ENCODE measurements around the gene PTTG1IP.

PTTG1IP gene

DNA sequence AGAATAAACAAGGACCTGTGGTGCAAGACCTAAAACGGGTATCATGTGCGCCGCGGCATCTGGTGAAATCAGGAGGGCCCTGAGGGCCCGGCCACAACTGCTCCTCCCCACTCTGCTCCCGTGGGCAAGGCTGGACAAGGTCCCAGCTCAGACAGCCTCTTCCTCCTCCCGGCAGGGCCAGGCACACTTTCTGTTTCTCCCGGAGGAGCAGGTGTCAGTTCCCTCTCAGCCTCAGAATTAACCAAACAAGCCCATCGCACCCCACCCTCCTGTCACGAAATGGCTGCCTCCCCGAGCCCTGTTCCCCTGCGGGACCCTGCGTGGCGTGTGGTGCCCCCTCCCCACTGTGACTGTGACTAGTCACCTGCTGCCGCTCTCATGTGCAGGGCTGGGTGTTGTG is 15.2 kb downstream of the PTTG1IP start:
- DNase-seq: no peak

DNA sequence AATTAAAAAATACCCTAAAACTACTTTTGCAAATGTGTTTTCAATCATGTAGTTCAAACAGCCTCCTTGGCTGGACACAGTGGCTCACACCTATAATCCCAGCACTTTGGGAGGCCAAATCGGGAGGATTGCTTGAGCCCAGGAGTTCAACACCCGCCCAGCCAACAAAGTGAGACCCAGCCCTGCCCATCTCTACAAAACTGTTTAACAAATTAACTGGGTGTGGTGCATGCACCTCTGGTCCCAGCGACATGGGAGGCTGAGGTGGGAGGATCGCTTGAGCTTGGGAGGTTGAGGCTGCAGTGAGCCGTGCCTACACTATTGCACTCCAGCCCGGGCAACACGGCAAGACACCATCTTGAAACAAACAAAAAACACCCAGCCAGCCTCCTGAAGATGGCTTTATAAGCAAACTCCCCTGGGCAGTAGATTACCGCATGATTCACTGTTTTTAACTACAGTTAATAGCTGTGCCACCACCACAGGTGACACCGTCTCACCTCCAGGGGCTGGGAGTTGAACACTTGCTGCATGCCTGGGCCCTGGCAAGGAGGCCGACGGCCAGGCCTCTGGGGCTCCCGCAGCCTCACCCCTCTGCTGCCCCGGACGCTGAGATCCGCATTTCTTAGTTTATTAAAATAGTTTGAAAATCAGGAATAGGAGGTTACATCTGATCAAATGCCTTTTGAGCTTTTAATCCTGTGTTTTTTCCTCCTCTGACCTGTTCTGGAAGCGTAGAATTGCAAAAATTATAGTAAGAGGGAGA is 16.2 kb downstream of the PTTG1IP start:
- DNase-seq: no peak

DNA sequence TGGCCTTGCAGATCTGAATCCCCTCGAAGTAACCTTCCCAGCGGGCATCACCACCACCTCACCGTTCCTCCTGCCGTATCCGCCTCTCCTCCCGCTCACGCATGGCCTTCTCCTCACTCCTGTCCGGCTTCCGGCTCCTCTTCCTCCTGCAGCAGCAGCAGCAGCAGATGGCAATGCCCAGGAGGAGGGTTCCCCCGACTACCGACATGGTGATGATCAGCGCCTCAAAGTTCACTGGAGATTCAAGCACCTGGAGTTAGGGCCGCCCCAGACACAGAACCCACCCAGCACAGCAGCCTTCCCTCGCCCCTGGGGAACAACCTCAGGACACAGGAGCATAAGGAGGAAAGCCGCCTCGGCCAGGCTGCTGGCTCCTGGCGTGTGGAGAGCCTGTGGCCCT is 17.4 kb downstream of the PTTG1IP start:
- no peak for DNase-seq

DNA sequence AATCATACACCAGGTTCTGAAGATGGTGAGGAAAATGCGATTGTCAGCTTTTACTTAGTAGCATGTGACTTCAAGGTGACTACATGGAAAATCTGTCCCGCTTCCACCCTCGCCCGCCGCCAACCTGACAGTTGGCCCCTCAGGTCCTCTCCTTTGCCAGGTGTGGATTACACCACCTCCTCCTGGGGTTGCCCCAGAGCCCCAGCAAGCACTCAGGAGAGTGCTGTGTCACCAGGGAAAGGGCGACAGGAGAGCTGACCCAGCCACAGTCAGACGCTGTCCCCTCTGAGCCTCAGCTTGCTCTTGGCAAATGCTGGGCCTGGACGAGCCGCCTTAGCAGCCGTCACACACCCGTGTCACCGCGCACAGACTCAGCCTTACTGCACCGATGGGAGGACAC is 17.9 kb downstream of the PTTG1IP start:
- no peak for DNase-seq

DNA sequence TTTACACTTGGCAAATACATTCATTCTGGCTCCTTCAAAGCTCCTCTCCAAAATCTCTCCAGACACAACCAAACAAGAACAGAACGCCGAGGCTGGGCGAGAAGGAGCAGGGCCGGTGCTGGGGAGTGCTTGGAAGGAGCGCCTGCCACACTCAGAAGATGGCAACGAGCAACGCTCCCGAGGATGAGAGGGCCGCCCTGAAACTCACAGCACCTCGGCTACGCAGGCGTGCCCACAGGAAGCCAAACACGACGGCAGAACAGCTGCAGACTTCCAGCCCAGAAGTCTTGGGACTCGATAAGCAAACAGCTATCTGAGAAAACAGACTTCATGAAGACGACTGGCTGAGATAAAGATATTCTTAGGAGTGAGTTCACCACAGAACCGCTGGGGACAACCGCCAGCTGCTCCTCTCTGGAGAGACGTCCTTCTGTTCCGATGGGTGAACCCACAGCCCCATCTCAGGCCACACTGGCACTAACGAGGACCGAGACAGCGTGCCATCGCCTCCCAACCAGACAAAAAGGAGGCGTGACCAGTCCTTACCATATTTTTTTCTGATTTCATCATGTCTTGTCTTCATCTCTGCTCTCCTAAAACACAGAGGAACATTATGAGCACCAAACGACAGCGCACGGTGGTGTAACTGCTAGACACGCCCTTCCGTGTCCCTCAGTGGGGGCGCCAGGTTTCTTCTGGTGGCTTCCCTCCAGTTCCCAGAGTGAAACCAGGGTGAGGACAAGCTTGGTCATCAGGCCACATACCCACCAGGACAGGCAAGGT is 18.6 kb downstream of the PTTG1IP start:
- DNase-seq: no peak

DNA sequence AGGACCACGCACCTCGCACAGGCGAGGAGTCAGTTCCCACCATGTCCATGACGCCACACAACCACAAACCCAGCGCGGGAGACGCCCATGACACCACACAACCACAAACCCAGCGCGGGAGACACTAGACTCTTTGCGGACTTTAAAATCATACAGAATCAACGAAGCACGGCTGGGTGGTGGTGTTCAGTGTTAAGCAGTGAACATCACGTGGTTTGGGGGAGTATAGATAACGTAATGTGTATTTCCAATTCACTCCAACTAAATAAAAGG is 19.2 kb downstream of the PTTG1IP start:
- no peak for DNase-seq

DNA sequence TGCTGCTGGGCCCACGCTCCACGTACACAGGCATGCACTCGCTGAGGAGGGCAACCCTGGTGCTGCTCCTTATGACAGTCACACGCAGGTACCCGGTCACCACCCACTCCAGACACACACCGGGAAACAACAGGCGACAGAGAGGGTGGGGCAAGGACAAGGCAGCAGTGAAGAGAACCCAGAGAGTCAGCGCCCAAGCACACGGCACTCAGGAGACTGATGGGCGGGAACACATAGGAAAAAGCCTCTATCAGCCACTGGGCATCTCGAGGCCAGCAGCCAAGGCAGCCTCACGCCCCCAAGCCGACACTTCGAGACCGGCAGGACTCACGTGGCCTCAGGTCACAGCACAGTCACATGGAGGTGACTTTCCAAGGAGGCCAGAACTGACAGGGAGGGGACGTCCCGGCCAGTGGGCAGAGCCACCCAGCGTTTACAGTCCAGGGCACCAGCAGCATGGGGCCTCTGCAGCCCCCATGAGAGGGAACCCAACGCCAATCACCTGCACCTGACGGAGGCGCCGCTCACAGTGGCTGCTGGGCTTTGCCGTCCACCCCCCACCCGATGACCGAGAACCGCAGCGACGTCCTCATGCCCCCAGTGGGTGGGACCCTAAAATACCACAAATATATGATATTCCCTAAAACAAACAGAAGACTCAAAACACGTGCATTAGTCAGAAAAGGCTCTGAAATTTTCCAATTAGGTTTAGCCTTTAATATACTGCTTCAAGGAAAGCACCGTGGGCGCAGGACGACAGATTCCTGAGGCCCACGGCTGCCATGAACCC is 19.7 kb downstream of the PTTG1IP start:
- DNase-seq: no peak

DNA sequence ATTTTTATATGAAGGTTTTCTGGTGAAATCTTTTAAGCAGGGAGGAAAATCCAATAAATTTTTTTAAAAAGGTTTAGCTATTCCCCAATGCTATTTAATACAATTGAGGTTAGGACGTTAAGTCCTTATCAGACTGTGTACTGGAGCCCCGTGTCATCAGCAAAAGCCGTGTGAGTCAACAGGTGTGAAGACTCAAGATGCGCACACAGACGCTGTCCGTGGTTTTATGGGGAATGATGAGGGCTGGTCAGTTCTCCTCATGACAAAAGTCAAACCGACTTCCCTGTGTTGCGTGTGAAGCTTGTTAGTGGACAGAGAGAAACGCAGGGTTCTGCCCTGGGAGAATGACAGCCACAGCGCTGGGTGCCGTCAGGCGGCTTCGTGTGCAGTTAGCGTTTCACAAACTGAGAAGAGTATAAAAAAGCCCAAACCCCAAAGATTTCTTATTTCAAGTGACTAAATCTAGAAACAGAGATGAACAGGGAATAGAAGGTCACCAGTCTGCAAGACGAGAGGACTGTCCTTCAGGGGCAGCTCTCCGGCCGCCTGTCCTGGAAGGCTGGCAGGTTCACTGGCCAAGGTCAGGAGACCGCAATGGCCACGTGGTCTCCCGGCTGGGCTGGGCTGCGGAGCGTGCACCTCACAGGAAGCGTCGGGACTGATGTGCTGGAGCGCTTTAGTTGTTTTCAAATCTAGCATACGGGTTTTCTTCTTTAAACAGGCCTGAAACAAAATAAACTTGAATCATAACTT is 22.4 kb downstream of the PTTG1IP start:
- no peak for DNase-seq

DNA sequence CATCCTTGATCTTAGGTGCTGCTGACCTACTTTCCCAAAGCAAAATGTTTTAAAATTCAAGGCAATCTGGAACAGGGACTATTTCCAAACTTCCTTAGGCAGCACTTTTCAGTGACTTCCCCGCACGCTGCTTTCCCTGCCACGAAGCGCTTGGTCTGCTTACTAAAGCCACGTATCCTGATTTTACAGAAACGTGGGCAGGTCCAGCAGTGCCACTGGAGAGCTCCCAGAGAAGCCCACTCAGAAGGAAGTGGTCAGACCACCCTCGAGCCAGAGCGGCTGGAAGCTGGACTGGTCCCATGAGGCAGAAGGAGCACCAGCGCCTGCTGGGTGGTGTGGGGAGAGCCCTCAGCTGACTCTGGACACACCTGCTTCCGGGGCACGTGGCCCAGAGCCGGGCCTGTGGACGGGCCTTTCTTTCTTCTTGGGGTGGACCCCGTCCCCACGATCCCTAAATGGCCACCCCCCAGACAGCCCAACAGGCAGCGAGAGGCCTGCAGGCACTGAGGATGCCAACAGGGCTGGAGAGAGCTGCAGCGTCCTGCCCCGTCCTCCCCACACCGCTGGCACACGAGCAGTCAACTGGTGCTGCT is 23.2 kb downstream of the PTTG1IP start:
- DNase-seq: no peak

DNA sequence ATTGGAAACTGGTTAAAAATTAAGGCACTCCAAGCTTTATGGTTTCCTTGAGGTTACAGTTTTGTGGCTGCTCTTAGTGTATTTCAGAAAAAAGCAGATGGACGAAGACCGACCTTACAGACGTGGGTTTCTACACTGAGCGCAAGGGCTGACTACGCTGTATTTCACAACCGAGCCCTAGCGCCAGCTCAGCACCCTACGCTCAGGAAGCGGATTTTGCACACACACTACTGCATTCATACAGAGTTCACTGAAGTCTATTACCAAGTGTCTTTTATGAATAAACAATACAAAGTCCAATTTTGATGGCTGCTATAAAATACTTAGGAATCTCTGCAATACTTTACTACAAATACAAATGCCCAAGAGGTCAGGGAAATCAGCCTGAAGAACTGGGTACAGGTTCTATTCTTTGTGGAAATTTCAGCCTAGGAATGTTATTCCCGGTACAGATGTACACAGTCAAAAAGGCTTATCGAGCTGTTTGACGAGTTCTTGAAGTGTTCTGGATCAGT is 23.8 kb downstream of the PTTG1IP start:
- DNase-seq: no peak

DNA sequence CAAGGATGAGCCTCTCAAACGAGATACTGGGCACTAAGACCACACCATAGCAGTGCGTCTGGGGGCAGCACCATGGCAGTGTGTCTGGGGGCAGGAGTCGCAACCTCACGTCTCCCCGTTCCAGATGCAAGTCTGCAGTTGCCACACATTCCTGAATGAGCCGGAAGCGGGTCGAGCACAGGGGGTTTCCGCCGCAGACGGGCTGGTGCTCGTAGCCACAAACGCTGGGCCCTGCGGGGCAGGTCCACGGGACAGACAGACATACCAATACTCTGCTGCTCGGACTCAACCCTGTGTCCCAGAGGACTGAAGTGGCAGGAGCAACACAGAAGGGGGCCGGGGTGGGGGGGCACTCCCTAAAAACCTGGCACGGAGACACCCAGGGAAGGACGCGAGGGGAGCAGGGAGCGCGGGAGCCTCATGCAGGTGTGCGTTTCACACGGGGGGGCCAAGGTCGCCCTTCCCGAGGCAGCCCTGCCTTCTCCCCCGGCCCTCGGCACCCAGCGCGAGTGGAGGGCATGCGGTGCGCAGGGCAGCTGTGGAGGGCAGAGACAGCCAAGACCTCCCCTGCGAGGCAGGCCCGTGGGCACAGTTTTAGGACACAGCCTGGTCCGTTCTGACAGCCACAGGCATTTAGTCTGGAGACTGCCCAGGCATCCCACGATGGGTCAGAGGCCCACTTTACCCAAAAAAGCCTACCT is 24.5 kb downstream of the PTTG1IP start:
- no peak for DNase-seq

DNA sequence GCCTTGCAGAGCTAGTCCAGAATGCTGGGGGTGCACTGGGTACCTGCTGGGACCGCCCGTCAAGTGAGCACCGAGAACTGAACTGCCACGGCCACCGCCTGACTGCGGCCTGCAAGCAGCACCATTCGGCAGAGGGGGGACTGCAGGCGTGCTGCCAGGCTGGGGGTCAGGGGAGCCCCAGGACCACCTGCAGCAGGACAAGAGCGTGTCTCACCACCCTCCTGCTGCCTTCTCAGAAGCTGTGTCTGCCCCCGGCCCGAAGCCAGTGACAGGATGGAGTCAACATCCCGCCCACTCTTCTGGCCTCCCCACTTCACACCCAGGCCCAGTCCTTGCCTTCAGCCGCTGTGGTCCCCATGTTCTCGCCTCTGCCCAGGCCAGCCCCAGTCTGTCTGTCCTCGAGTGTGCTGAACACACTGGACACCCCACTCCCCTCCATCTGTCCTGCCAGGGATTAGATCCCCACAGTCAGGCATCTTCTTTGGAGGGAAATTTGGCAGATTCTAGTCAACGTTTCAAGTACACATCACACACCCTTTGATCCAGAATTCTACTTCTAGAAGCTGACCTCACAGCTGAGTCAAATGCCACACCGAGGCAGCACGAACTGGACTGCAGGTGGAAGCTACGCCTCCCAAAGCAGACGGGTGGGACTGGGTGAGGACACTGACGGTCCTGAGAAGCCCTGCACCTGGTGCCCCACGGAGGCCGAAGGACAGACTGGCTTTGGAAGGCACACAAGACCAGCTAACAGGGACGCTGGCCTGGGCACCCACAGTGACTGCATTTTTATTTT is 26.0 kb downstream of the PTTG1IP start:
- no peak for DNase-seq

DNA sequence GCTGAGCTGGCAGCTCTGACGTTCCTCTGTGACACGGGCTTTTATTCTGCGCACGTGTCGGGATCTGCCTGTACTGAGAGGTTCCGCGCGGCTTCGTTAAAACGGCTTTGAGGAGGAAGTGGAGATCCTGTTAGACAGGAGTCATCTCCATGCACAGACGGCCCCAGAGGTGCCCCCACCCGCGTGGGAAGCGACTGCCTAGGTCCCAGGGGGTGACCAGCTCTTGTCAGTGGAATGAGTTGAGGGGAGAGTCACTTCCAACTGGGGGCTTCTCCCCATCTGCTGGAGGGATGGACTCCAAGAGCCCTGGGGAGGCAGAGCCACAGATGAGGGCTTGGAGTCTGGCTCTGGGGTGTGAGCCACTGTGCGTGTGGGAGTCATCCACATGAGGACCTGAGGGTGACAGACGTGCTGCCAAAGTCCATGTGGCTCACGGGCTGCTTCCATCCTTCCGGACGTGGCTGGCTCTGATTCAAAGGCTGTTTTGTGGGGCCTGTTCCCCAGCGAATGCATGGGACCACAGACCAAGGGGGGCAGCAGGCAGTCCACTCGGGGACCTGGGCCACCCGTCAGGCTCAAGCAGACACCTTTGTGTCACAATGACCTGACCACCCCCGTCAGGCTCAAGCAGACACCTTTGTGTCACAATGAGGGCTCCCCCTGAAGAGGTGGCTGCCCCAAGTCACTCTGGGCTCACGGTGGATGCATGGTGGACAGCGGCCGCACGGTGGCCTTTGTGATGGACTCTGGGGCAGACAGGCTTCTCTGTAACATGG is 26.8 kb downstream of the PTTG1IP start:
- no peak for DNase-seq

DNA sequence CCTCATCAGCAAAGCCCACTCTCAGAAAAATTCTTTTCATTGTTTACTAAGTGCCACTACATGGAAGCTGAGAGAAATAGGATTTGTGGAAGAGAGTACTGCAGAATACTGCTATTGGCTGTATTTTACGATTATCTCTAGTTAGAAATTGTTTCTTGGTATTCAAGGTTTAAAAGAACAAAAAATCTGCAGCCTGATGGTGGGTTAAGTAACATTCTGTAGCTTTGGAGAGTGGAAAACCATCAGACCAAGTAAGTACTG is 27.3 kb downstream of the PTTG1IP start:
- DNase-seq: no peak

DNA sequence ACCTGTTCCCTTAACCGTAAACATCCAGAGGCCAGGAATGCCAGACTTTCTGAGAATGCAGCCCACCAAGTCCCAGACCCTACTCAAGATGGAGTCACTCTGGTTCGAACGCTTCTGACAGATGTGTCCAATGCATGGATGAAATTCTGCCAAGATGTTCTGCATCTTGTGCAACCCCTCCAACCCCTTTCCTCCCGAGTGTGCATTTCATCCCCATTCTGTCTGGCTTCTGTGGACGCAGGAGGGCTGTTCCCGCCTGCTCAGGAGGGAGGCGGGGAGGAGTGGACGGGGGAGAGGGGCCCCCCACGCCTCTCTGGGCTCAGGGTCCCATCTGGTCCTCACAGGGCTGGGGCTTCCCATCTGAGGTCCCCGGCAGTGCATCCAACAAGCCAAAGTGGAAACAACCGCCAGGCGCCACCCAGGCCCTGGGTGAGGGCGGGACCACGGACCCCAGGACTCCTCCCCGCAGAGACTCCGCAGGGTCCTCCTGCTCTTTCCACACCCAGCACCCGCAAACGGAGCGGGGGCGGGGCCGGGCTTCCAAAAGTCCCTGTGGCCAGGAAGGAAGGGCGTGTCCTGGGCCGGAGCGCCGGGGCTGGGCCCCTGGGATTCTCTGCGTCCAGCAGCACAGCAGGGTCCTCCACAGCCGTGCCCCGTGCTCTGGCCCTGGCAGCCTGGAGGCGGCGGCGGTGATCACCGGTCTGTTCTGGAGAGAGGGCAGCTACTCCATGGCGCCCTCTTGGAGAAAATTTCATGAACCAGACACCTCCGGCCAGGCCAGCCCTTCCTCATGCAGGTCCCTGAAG is 27.9 kb downstream of the PTTG1IP start:
- no peak for DNase-seq

DNA sequence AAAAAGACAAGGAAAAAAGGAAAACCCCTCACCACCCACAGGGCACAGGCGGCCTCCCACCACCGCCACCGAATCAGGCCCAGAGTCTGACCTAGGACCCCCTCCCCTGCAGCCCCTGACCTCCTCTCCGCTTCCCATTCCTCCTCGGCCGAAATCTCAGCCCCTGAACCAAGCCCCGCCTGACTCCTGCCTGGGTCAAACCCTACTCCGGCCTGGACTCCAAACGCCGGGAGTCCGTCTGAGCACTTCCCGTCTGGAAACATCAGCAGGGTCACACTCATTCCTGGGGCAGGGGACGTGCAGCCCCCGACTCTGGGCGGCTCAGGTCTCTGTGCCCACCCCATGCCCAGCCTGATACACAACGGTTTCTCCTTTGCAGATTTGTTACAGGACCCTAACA is 29.2 kb downstream of the PTTG1IP start:
- no peak for DNase-seq

DNA sequence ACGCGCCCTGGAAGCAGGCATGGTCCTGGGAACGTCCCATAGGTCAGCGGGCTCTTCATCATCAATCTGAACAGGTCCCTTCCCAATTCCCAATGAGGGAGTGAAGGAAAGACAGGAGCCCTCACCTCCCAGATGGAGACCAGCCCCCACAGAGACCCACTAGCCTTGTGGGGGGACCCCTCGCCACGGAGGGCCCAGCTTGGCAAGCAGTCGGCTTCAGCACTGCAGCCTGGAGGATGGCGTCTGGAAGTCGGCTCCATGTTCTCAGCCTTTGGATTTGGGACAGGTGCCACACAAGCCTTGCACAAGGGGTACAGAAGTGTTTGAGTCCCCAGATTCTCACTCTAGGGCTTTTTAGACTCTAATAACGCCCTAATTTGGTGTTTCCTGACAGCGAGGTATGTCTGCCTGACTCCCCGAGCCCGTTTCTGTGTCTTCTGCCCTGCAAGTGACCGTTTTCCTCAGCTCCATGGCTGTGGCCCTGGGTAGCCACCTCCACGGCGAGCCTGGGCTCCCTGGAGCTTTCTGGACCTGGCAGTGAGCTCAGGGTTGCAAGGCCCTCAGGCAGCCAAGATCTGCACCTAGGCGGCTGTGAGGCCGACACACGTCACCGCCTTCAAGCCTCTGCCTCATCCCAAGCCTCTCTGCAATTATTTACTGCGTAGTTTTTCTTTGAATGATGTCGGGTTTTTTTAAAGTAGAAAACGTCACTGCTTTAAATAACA is 30.6 kb downstream of the PTTG1IP start:
- no peak for DNase-seq

DNA sequence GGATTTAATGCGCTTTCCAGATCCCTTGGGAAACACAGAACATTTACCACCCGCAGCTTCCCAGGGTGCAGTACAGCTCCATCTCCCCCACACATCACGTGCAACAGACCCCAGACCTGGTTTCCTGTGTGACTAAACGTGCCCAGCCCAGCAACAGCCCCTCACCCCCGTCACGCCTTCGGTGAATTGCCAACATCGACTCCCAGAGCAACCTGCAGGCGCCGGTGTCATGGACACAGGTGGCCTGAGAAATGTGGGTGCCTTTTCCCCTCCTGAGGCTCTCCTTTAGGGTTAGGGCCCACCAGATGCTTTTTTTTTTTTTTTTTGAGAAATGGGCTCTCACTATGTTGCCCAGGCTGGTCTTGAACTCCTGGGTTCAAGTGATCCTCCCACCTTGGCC is 31.4 kb downstream of the PTTG1IP start:
- no peak for DNase-seq

DNA sequence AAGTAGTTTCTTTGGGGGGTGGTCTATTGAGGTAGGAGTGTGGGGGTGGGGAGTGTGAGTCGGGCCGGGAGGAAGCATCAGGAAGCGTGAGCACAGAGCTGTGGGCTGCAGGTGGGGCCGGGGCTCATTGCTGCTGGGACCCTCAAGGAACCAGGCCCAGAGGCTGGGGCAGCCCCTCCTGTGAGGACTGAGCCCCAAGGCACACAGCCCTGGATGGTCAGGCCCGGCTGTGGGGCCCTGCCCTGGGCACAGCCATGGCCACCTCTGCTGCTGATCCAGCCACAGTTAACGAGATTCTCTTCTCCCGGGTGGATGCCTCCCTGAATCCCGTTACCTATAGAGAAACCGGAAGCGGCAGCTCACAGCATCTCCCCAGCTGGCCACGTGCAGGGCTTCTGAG is 32.7 kb downstream of the PTTG1IP start:
- DNase-seq: no peak
